Measurements from ENCODE around the gene NAV2. TPM values are rescaled to one million over a fixed set of nuclear protein-coding genes. Genes with fewer than 3 reads are reported as not detected.

Gene NAV2
- total and polyA plus RNA-seq, 2 experiments from 2014 or later, result 26.0 to 45.0 TPM

GRCh38 chr11:19917069-19917468, 204.4 kb downstream of the NAV2 start:
- TF ChIP-seq CTCF (conservative IDR thresholded peaks at IDR 0.05; ENCODE audit: low read depth in 2 of 2) (no peak), STAT1 (IDR thresholded peaks at IDR 0.05; ENCODE audit: unreplicated experiment) (no peak), EZH2phosphoT487 (IDR thresholded peaks at IDR 0.05; ENCODE audit: unreplicated experiment) (no peak), ETS1 (IDR thresholded peaks at IDR 0.05) (no peak), ZNF331 (CRISPR knock-in tag; IDR thresholded peaks at IDR 0.05; ENCODE audit: low read depth) (no peak), REST (IDR thresholded peaks at IDR 0.05; ENCODE audit: unreplicated experiment) (no peak), EZH2 (IDR thresholded peaks at IDR 0.05; ENCODE audit: low read depth, unreplicated experiment) (no peak), NANOG (IDR thresholded peaks at IDR 0.05; ENCODE audit: borderline replicate concordance) (no peak), JUNB (IDR thresholded peaks at IDR 0.05; ENCODE audit: unreplicated experiment) (no peak), ZNF462 (CRISPR knock-in tag; IDR thresholded peaks at IDR 0.05) (no peak), ZNF114 (CRISPR knock-in tag; IDR thresholded peaks at IDR 0.05) (no peak)
- Mint-ChIP-seq H3K4me1 (peaks cover 33% of the 10 kb centered on the region), H3K9me3 (no peaks in the 10 kb centered on the region), H3K27ac (no peak overlapping the region), H3K36me3 (ENCODE audit: low read depth) (peaks cover 35% of the 10 kb centered on the region), H3K4me3 (no peak overlapping the region), H3K27me3 (ENCODE audit: insufficient read depth, low read depth, poor library complexity) (peaks cover 4% of the 10 kb centered on the region)
- Histone ChIP-seq H3K4me2 (no peak overlapping the region), H3K4me1 (ENCODE audit: insufficient read depth) (peaks cover 23% of the 10 kb centered on the region), H3K9me2 (ENCODE audit: insufficient read depth) (no peaks in the 10 kb centered on the region), H3K36me3 (ENCODE audit: insufficient read depth) (peaks cover 5% of the 10 kb centered on the region; the same call in 1 of the 2 replicates), H3K79me2 (replicated peaks; ENCODE audit: insufficient read depth) (no peaks in the 10 kb centered on the region; the same call in 1 of the 2 replicates), H3K4me3 (no peak overlapping the region), H2AFZ (no peak overlapping the region), H4K20me1 (replicated peaks; ENCODE audit: insufficient read depth) (peaks cover 4% of the 10 kb centered on the region; the same call in 1 of the 2 replicates), H3F3A (replicated peaks; ENCODE audit: low read depth) (no peaks in the 10 kb centered on the region), H3K27ac (ENCODE audit: low read depth) (no peak overlapping the region), H3K27me3 (ENCODE audit: insufficient read depth) (no peaks in the 10 kb centered on the region)
- DNase-seq (ENCODE audit: low spot score) (no peak), ATAC-seq (no peak)

All from GM23338 (cell line).